ENCODE data around the gene KRT71. TPM values are rescaled to one million over a fixed set of nuclear protein-coding genes. Genes with fewer than 3 reads are reported as not detected.

KRT71 gene
- total and polyA plus RNA-seq, 7 donors, result not detected

DNA sequence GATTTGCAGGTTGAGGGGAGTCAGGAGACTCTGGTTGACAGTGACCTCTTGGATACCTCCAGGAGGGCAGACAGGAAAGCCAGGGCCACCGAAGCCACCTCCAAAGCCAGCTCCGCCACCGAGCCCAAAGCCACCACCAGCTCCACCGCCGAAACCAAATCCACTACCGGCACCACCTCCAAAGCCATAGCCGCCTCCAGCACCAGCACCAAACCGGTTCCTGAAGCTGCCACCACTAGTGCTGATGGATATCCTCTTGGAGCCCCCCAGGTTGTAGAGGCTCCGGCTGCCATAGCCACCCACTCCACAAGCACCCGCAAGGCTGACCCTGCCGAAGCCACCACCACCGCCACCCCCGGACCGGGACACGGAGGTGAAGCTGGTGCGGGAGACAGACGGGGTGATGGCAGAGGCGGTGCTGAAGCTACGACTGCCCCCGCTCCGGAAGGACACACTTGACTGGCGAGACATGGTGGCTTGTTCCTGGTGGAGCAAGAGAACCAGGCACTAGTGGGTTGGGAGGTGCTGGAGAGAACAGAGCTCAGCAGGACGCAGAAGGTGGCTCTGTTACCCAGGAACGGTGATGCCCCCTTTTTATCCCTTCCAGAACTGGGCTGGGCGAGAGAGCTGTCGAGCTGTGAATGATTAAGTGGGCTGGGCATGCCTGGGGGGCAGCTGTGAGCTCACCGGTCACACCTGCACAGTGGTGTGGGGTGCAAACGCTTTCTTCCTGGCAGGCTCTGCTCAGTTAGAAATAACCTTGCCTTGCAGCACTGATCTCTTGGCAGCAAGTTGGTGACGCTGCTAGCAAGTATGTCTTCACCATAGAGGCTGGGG is 32.9 kb downstream of the KRT71 start, which contains the start of gene KRT5:
TSS of gene KRT5 (minus strand) at position 569 of the 837 bp plus-strand sequence. CDS start at position 471, 98 bp downstream.
- intact Hi-C loops (cut with DNase I), result no loop called here
- TF ChIP-seq, protein P1, sequence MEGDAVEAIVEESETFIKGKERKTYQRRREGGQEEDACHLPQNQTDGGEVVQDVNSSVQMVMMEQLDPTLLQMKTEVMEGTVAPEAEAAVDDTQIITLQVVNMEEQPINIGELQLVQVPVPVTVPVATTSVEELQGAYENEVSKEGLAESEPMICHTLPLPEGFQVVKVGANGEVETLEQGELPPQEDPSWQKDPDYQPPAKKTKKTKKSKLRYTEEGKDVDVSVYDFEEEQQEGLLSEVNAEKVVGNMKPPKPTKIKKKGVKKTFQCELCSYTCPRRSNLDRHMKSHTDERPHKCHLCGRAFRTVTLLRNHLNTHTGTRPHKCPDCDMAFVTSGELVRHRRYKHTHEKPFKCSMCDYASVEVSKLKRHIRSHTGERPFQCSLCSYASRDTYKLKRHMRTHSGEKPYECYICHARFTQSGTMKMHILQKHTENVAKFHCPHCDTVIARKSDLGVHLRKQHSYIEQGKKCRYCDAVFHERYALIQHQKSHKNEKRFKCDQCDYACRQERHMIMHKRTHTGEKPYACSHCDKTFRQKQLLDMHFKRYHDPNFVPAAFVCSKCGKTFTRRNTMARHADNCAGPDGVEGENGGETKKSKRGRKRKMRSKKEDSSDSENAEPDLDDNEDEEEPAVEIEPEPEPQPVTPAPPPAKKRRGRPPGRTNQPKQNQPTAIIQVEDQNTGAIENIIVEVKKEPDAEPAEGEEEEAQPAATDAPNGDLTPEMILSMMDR (IDR thresholded peaks at IDR 0.05), result no peak
- TF ChIP-seq POLR2A (IDR thresholded peaks at IDR 0.05), result no peak
- TF ChIP-seq POLR2AphosphoS5 (IDR thresholded peaks at IDR 0.05), result no peak
- TF ChIP-seq EP300 (IDR thresholded peaks at IDR 0.05), result no peak
- no peak within 1 kb of the TSS for H3K27ac ChIP-seq
- no peak within 1 kb of the TSS for H3K4me3 ChIP-seq
- peaks cover 0 to 45% (median 22%) of the 10 kb centered on the region in 4 donors for H3K4me1 ChIP-seq
- H3K27me3 ChIP-seq, result no peaks in the 10 kb centered on the region
- H3K36me3 ChIP-seq, result no peaks in the 10 kb centered on the region
- 89 to 90% methylated on average over 29 of the region's 29 CpGs for WGBS, 2 donors
- no peak for DNase-seq
- H3K9me3 ChIP-seq, result no peaks in the 10 kb centered on the region

DNA sequence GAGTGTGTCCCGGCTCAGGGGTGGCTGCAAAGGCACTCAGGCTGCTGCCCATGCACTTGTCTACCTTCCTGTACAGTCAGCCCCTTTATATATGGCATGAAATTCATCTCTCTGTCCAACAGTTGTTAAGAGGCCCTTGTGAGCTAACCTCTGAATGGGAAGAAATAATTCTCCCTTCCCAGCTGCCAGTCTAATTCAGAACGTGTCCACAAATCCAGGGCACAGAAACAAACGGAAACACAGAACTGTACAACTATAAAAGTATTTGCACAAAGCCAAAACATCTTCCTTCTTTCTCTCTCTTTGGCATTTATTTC is 33.6 kb downstream of the KRT71 start:
- intact Hi-C loops (cut with DNase I), result no loop called here
- WGBS, 2 donors, result 54 to 73% methylated on average over 3 of the region's 3 CpGs

DNA sequence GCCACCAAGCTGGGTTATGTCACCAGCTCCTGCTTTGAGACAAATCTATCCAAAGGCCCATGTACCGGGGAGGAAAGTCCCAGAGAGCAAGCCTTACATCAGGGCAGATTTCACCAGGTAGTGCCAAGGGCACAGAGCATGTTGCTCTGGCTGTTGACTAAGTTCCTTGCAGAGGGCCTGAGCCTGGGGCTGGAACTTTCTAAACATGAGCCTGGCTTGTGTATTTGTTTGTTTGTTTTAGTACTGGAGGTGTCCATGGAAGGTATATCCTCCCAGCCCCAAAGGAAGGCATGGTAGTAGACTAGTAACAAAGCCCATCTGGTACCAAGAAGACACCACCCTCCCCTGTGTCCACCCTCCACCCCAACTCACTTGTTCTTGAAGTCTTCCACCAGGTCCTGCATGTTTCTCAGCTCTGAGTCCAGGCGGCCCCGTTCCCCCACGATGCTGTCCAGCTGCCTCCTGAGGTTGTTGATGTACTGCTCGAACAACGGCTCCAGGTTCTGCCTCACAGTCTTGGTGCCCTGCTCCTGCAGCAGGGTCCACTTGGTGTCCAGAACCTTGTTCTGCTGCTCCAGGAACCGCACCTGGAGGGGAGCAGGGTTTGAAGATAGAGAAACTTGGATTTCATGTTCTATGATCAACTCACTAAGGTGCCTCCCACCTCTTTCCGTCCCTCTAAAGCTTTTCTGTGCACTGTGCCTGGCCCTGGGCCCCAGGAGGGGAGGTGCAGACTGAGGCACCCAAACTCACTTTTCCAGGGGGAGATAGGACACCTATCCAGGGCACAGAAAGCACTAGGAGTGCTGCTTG is 34.2 kb downstream of the KRT71 start:
- Histone ChIP-seq H3K9me3 (no peaks in the 10 kb centered on the region), H3K27me3 (no peaks in the 10 kb centered on the region), H3K36me3 (no peaks in the 10 kb centered on the region), H3K4me1 (peaks cover 0 to 49% (median 24%) of the 10 kb centered on the region in 4 donors), H3K4me3 (no peak overlapping the region), H3K27ac (no peak overlapping the region)
- intact Hi-C loops (cut with DNase I), result no loop called here
- WGBS, 2 donors, result 81 to 90% methylated on average over 8 of the region's 8 CpGs
- no peak for DNase-seq
- TF ChIP-seq POLR2A (IDR thresholded peaks at IDR 0.05), result no peak
- TF ChIP-seq EP300 (IDR thresholded peaks at IDR 0.05), result no peak
- TF ChIP-seq, protein P1 (IDR thresholded peaks at IDR 0.05), result no peak
- no peak for TF ChIP-seq POLR2AphosphoS5 (IDR thresholded peaks at IDR 0.05)

More for the DNA sequence above, 33.6 kb downstream of the KRT71 start:
- Histone ChIP-seq H3K36me3 (no peaks in the 10 kb centered on the region), H3K4me3 (no peak overlapping the region), H3K9me3 (no peaks in the 10 kb centered on the region), H3K27me3 (no peaks in the 10 kb centered on the region), H3K27ac (no peak overlapping the region), H3K4me1 (peaks cover 0 to 49% (median 24%) of the 10 kb centered on the region in 4 donors)
- no peak for TF ChIP-seq EP300 (IDR thresholded peaks at IDR 0.05)
- TF ChIP-seq, protein P1 (IDR thresholded peaks at IDR 0.05), result no peak
- TF ChIP-seq POLR2AphosphoS5 (IDR thresholded peaks at IDR 0.05), result no peak
- no peak for TF ChIP-seq POLR2A (IDR thresholded peaks at IDR 0.05)
- no peak for DNase-seq

DNA sequence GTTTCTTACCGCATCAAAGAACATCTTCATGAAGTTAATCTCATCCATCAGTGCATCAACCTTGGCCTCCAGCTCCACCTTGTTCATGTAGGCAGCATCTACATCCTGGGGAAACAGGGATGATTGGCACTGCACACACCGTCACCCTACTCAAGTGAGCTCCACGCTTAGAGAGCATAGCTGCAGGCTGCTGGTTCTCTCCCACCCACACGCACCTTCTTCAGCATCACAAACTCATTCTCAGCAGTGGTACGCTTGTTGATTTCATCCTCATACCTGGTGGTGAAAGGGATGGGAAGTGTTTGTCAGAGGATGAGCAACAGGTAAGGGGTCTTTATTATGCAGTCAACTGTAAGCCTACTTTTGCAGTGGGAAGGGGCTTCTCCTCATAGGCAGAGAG is 35.1 kb downstream of the KRT71 start:
- no peak for TF ChIP-seq POLR2A (IDR thresholded peaks at IDR 0.05)
- TF ChIP-seq, protein P1 (IDR thresholded peaks at IDR 0.05), result no peak
- TF ChIP-seq EP300 (IDR thresholded peaks at IDR 0.05), result no peak
- TF ChIP-seq POLR2AphosphoS5 (IDR thresholded peaks at IDR 0.05), result no peak
- Histone ChIP-seq H3K9me3 (no peaks in the 10 kb centered on the region), H3K4me1 (peaks cover 0 to 50% (median 23%) of the 10 kb centered on the region in 4 donors), H3K4me3 (no peak overlapping the region), H3K27me3 (no peaks in the 10 kb centered on the region), H3K36me3 (no peaks in the 10 kb centered on the region), H3K27ac (no peak overlapping the region)
- no peak for DNase-seq
- WGBS, 2 donors, result 90 to 93% methylated on average over 5 of the region's 5 CpGs
- intact Hi-C loops (cut with DNase I), result no loop called here

All from sigmoid colon (tissue), 7 donors.